H9 (cell line): ENCODE data around the gene BMPR1A. TPM values are rescaled to one million over a fixed set of nuclear protein-coding genes. Genes with fewer than 3 reads are reported as not detected.
"Not testable (repeated sequence)": the region's sequence is repeated elsewhere in the genome, so short reads cannot be mapped to it uniquely, and the experiment has no call there.

ENCODE experiments used
- DNase-seq: peaks from one replicate; pipeline ENCODE4 v3.0.0-alpha.2; 2017
- H2AFZ ChIP-seq: one replicate; pipeline ENCODE4 v1.6.1; 2013; ENCODE audit warnings: mild to moderate bottlenecking, low read length, control low read depth, moderate library complexity
- H2AK5ac ChIP-seq: 2 replicates; pipeline ENCODE4 v1.6.1; 2013; ENCODE audit warnings: low read length, control low read depth, mixed read lengths; ENCODE audit not compliant: insufficient read length
- H2BK120ac ChIP-seq: one replicate; pipeline ENCODE4 v1.6.1; 2013; ENCODE audit warnings: low read depth, mild to moderate bottlenecking, low read length, control low read depth, inconsistent platforms; ENCODE audit not compliant: poor library complexity, severe bottlenecking
- H2BK12ac ChIP-seq: 2 replicates; pipeline ENCODE4 v1.6.1; 2013; ENCODE audit warnings: low read length, control low read depth, mixed read lengths, low read depth; ENCODE audit not compliant: insufficient read length
- H2BK15ac ChIP-seq: 2 replicates; pipeline ENCODE4 v1.6.1; 2013; ENCODE audit warnings: low read depth, low read length, control low read depth
- H2BK20ac ChIP-seq: one replicate; pipeline ENCODE4 v1.6.1; 2013; ENCODE audit warnings: low read depth, mild to moderate bottlenecking, low read length, control low read depth, inconsistent platforms; ENCODE audit not compliant: poor library complexity, severe bottlenecking
- H2BK5ac ChIP-seq: 2 replicates; pipeline ENCODE4 v1.6.1; 2013; ENCODE audit warnings: low read length, control low read depth, mixed read lengths; ENCODE audit not compliant: insufficient read length
- H3K14ac ChIP-seq: 2 replicates; pipeline ENCODE4 v1.6.1; 2013; ENCODE audit warnings: low read length, control low read depth; ENCODE audit not compliant: insufficient read depth
- H3K18ac ChIP-seq: 2 replicates; pipeline ENCODE4 v1.6.1; 2013; ENCODE audit warnings: low read depth, mild to moderate bottlenecking, mixed read lengths, low read length, control low read depth; ENCODE audit not compliant: insufficient read length
- H3K23ac ChIP-seq: 2 replicates; pipeline ENCODE4 v1.6.1; 2013; ENCODE audit warnings: low read length, control low read depth, mixed read lengths, low read depth; ENCODE audit not compliant: insufficient read length
- H3K23me2 ChIP-seq: 2 replicates; pipeline ENCODE4 v1.6.1; 2013; ENCODE audit warnings: low read depth, mild to moderate bottlenecking, mixed read lengths, low read length, control low read depth; ENCODE audit not compliant: insufficient read length, poor library complexity, severe bottlenecking
- H3K27ac ChIP-seq: 2 replicates; pipeline ENCODE4 v1.5.1; 2013; ENCODE audit warnings: low read length, control low read depth, mixed read lengths, low read depth; ENCODE audit not compliant: insufficient read length
- H3K27me3 ChIP-seq: 2 replicates; pipeline ENCODE4 v1.6.1; 2013; ENCODE audit warnings: low read length, control low read depth, inconsistent platforms; ENCODE audit not compliant: insufficient read depth
- H3K4ac ChIP-seq: 2 replicates; pipeline ENCODE4 v1.6.1; 2013; ENCODE audit warnings: low read depth, mild to moderate bottlenecking, control low read depth, inconsistent platforms, low read length, moderate library complexity
- H3K4me1 ChIP-seq: 2 replicates; pipeline ENCODE4 v1.6.1; 2013; ENCODE audit warnings: low read length, control low read depth, inconsistent platforms; ENCODE audit not compliant: insufficient read depth
- H3K4me2 ChIP-seq: 2 replicates; pipeline ENCODE4 v1.6.1; 2013; ENCODE audit warnings: low read length, control low read depth, mixed read lengths; ENCODE audit not compliant: insufficient read length, insufficient read depth
- H3K56ac ChIP-seq: 2 replicates; pipeline ENCODE4 v1.6.1; 2013; ENCODE audit warnings: low read depth, mild to moderate bottlenecking, mixed read lengths, low read length, control low read depth; ENCODE audit not compliant: insufficient read length
- H3K79me1 ChIP-seq: 2 replicates; pipeline ENCODE4 v1.6.1; 2013; ENCODE audit warnings: low read depth, mild to moderate bottlenecking, moderate library complexity, low read length, control low read depth, inconsistent platforms; ENCODE audit not compliant: insufficient read depth, poor library complexity, severe bottlenecking
- H3K79me2 ChIP-seq: 2 replicates; pipeline ENCODE4 v1.6.1; 2013; ENCODE audit warnings: low read length, control low read depth, inconsistent platforms; ENCODE audit not compliant: insufficient read depth
- H3K9ac ChIP-seq: 2 replicates; pipeline ENCODE4 v1.6.1; 2013; ENCODE audit warnings: low read length, control low read depth, mixed read lengths; ENCODE audit not compliant: insufficient read length; ENCODE audit errors: extremely low read depth
- H3K9me3 ChIP-seq: one replicate; pipeline ENCODE4 v1.6.1; 2013; ENCODE audit warnings: low read depth, low read length, inconsistent platforms; ENCODE audit not compliant: control insufficient read depth
- H3T11ph ChIP-seq: one replicate; pipeline ENCODE4 v1.6.1; 2013; ENCODE audit warnings: mild to moderate bottlenecking, low read length, control low read depth, inconsistent platforms
- H4K20me1 ChIP-seq: one replicate; pipeline ENCODE4 v1.6.1; 2013; ENCODE audit not compliant: control insufficient read depth, insufficient read length, insufficient read depth
- H4K5ac ChIP-seq: 2 replicates; pipeline ENCODE4 v1.6.1; 2013; ENCODE audit warnings: low read depth, mild to moderate bottlenecking, mixed read lengths, low read length, control low read depth; ENCODE audit not compliant: insufficient read length
- H4K8ac ChIP-seq: replicated peaks from 2 replicates; pipeline ENCODE4 v1.6.1; 2013; ENCODE audit warnings: low read length, control low read depth, mixed read lengths, low read depth; ENCODE audit not compliant: insufficient read length
- H4K91ac ChIP-seq: 2 replicates; pipeline ENCODE4 v1.6.1; 2013; ENCODE audit warnings: low read depth, mild to moderate bottlenecking, moderate library complexity, mixed read lengths, low read length, control low read depth; ENCODE audit not compliant: insufficient read length
- H3K27ac Mint-ChIP-seq, 3 experiments: 2 replicates in 2 of 3; 3 replicates in 1 of 3; pipeline ENCODE4 v1.8.0; 2020 to 2021; ENCODE audit warnings: mixed read lengths in 3 of 3, mild to moderate bottlenecking in 1 of 3, moderate library complexity in 1 of 3
- H3K27me3 Mint-ChIP-seq: 2 replicates; pipeline ENCODE4 v1.8.0; 2021; ENCODE audit warnings: low read depth, mild to moderate bottlenecking, moderate library complexity, mixed read lengths
- H3K36me3 Mint-ChIP-seq, 3 experiments: 2 replicates in 2 of 3; 3 replicates in 1 of 3; pipeline ENCODE4 v1.8.0; 2020 to 2021; ENCODE audit warnings: low read depth in 3 of 3, mixed read lengths in 3 of 3; ENCODE audit not compliant: insufficient read depth in 1 of 3
- H3K4me1 Mint-ChIP-seq, 2 experiments: 2 replicates each; pipeline ENCODE4 v1.8.0; 2020; ENCODE audit warnings: mixed read lengths in 2 of 2
- H3K4me3 Mint-ChIP-seq, 2 experiments: 2 replicates in 1 of 2; 3 replicates in 1 of 2; pipeline ENCODE4 v1.8.0; 2020 to 2021; ENCODE audit warnings: mild to moderate bottlenecking in 2 of 2, mixed read lengths in 2 of 2, moderate library complexity in 1 of 2
- H3K9me3 Mint-ChIP-seq, 2 experiments: 2 replicates in 1 of 2; 3 replicates in 1 of 2; pipeline ENCODE4 v1.8.0; 2020; ENCODE audit warnings: mild to moderate bottlenecking in 2 of 2, mixed read lengths in 2 of 2, moderate library complexity in 1 of 2
- CTCF ChIP-seq: fragments of 200-600 bp; sonication (generic); conservative IDR thresholded peaks from 3 replicates; pipeline ENCODE4 v1.8.0; 2021; ENCODE audit warnings: antibody characterized with exemption, mild to moderate bottlenecking
- WGBS: extraction: QIAGEN DNeasy Blood & Tissue Kit; methylation state at CpG from one replicate; pipeline ENCODE4 v1.1.7; 2013; ENCODE audit warnings: missing lambda C conversion rate, low lambda C conversion rate, mixed read lengths; ENCODE audit not compliant: insufficient read length; ENCODE audit errors: extremely low coverage; 5-methylcytosine and 5-hydroxymethylcytosine counted together
- total RNA-seq: library from RNA; stranded (reverse); gene quantifications from 2 replicates; pipeline ENCODE4 v1.2.1, GENCODE V29; 2021

BMPR1A gene
- total RNA-seq, 1 experiment from 2014 or later: 138 TPM

- H2BK120ac ChIP-seq: no peak overlapping the region
- no peak for TF ChIP-seq CTCF
- no peak overlapping the region for H2BK20ac ChIP-seq
- no peak overlapping the region for H3K18ac ChIP-seq
- no peaks in the 10 kb centered on the region for H3K79me1 ChIP-seq
- H3K27me3 ChIP-seq: no peaks in the 10 kb centered on the region
- no peak overlapping the region for H3K9ac ChIP-seq
- no peaks in the 10 kb centered on the region for H3K79me2 ChIP-seq
- H3K4me2 ChIP-seq: no peak overlapping the region
- H3K4me1 Mint-ChIP-seq: peaks cover 0 to 3% of the 10 kb centered on the region in 2 experiments; a peak in 2 of 4 replicates
- H3T11ph ChIP-seq: no peak overlapping the region
- H3K14ac ChIP-seq: no peak overlapping the region
- H3K27me3 Mint-ChIP-seq: no peaks in the 10 kb centered on the region; the same call in 1 of the 2 replicates
- H2AFZ ChIP-seq: no peak overlapping the region
- H3K23ac ChIP-seq: no peak overlapping the region
- peaks cover 10 to 47% (median 26%) of the 10 kb centered on the region in 3 experiments; a peak in 6 of 7 replicates for H3K36me3 Mint-ChIP-seq
- no peak overlapping the region for H4K8ac ChIP-seq
- no peak overlapping the region for H4K5ac ChIP-seq
- no CpG with 5 or more reads among the region's 2 CpGs for WGBS
- no peaks in the 10 kb centered on the region for H3K9me3 Mint-ChIP-seq
- no peaks in the 10 kb centered on the region for H4K20me1 ChIP-seq
- no peaks in the 10 kb centered on the region for H3K4me1 ChIP-seq
- no peaks in the 10 kb centered on the region for H3K23me2 ChIP-seq
- H3K27ac ChIP-seq: no peak overlapping the region
- no peaks in the 10 kb centered on the region for H3K9me3 ChIP-seq
- H3K4ac ChIP-seq: no peak overlapping the region
- no peak overlapping the region for H2BK12ac ChIP-seq
- no peak overlapping the region for H2BK5ac ChIP-seq
- no peak overlapping the region for H3K4me3 Mint-ChIP-seq
- H3K27ac Mint-ChIP-seq: peak overlapping the region; percentile 13 to 53 (median 48); a peak in 2 of 7 replicates
- H3K56ac ChIP-seq: no peak overlapping the region
- no peak overlapping the region for H2BK15ac ChIP-seq
- no peak overlapping the region for H2AK5ac ChIP-seq
- H4K91ac ChIP-seq: no peak overlapping the region
- DNase-seq: no peak
Observed at GRCh38 chr10:86932674-86933073, 176.3 kb downstream of the BMPR1A start.

GRCh38 chr10:86934162-86934711, 177.8 kb downstream of the BMPR1A start:
- not testable (repeated sequence) for DNase-seq, H3K56ac ChIP-seq, H3K14ac ChIP-seq, H3K18ac ChIP-seq, H3K4me1 Mint-ChIP-seq, H4K91ac ChIP-seq, H4K5ac ChIP-seq, H2BK12ac ChIP-seq, H4K20me1 ChIP-seq, H3K4ac ChIP-seq, H3K4me1 ChIP-seq, H4K8ac ChIP-seq, H3K79me1 ChIP-seq, H3K27me3 Mint-ChIP-seq, H3T11ph ChIP-seq, H3K23ac ChIP-seq, H3K9ac ChIP-seq, H2AFZ ChIP-seq, H3K9me3 Mint-ChIP-seq, H3K27me3 ChIP-seq, H2BK20ac ChIP-seq, H2BK15ac ChIP-seq, H3K23me2 ChIP-seq, H3K4me2 ChIP-seq, H3K4me3 Mint-ChIP-seq, H3K79me2 ChIP-seq, H3K9me3 ChIP-seq, H3K27ac ChIP-seq, H2BK120ac ChIP-seq, H2AK5ac ChIP-seq, H2BK5ac ChIP-seq
- peaks cover 9 to 37% (median 24%) of the 10 kb centered on the region in 3 experiments; a peak in 6 of 7 replicates for H3K36me3 Mint-ChIP-seq
- no CpG with 5 or more reads among the region's 6 CpGs for WGBS
- peak overlapping the region in 2 of 3 experiments; percentile 9 to 35; a peak in 2 of 7 replicates for H3K27ac Mint-ChIP-seq
